ENCODE data around the gene BEND3.

GRCh38 chr6:107156617-107157016, 41.3 kb upstream of the BEND3 start:
- TF ChIP-seq CTCF (IDR thresholded peaks at IDR 0.05 in 2 of 3, conservative IDR thresholded peaks at IDR 0.05 in 1 of 3; ENCODE audit: control insufficient read depth in 2 of 3, extremely low read depth in 1 of 3, insufficient read depth in 1 of 3, low read depth in 3 of 3, low read length in 3 of 3) (no peak), CHD4 (IDR thresholded peaks at IDR 0.05) (no peak)

All from GM12878 (cell line).